ENCODE measurements around the gene ENDOV. TPM values are rescaled to one million over a fixed set of nuclear protein-coding genes. Genes with fewer than 3 reads are reported as not detected.

Gene ENDOV
- total RNA-seq, 1 experiment from 2014 or later: 45.6 TPM

GRCh38 chr17:80423536-80424225, 8.7 kb downstream of the ENDOV start:
- Histone ChIP-seq H3K27ac (ENCODE audit: low read depth, low read length) (no peak overlapping the region), H3K4me2 (ENCODE audit: low read length) (no peak overlapping the region), H4K20me1 (ENCODE audit: insufficient read depth) (no peaks in the 10 kb centered on the region), H3K9ac (ENCODE audit: low read length) (no peak overlapping the region), H3K9me2 (ENCODE audit: insufficient read depth) (no peaks in the 10 kb centered on the region), H3K36me3 (ENCODE audit: control insufficient read depth in 1 of 2, insufficient read depth in 2 of 2, low read length in 2 of 2) (no peaks in the 10 kb centered on the region), H3K79me2 (ENCODE audit: insufficient read depth, low read length) (no peaks in the 10 kb centered on the region), H3K4me1 (ENCODE audit: control insufficient read depth in 1 of 2, insufficient read depth in 2 of 2, low read length in 2 of 2) (no peaks in the 10 kb centered on the region), H3K4me3 (replicated peaks in 1 of 2; ENCODE audit: low read depth in 1 of 2, low read length in 2 of 2) (no peak overlapping the region), H2AFZ (ENCODE audit: low read depth, low read length, poor library complexity, severe bottlenecking) (no peak overlapping the region), H3K27me3 (ENCODE audit: insufficient read depth, low read length) (no peaks in the 10 kb centered on the region), H3K9me3 (ENCODE audit: control insufficient read depth in 1 of 2, insufficient read depth in 1 of 2, low read depth in 1 of 2, low read length in 2 of 2) (no peaks in the 10 kb centered on the region)
- DNase-seq (ENCODE audit: low read depth, low spot score) (no peak), ATAC-seq (no peak)
- intact Hi-C loops (cut with micrococcal nuclease): no loop called here
- ChIA-PET POLR2A (interaction anchor here (0.7 kb wide), 1 partner anchor 23 kb away, joined by 6 read pairs; no protein-coding TSS in a partner anchor), CTCF (interaction anchor here (1.1 to 2.1 kb wide), 3 partner anchors 476 to 565 kb away, joined by 3 to 5 read pairs (median 4); no protein-coding TSS in a partner anchor), RAD21 (ENCODE audit: low non-redundant PET in 1 of 2, low total read pairs in 2 of 2, uncharacterized antibody in 2 of 2, unreplicated experiment in 2 of 2) (no interaction called here)
- TF ChIP-seq MAX (IDR thresholded peaks at IDR 0.05) (no peak), CBX3 (IDR thresholded peaks at IDR 0.05; ENCODE audit: low read depth) (no peak), SIN3A (IDR thresholded peaks at IDR 0.05; ENCODE audit: low read depth) (no peak), REST (IDR thresholded peaks at IDR 0.05; ENCODE audit: low read depth) (no peak), ZFX (IDR thresholded peaks at IDR 0.05) (no peak), EZH2phosphoT487 (IDR thresholded peaks at IDR 0.05; ENCODE audit: borderline replicate concordance) (no peak), SRF (IDR thresholded peaks at IDR 0.05; ENCODE audit: low read depth) (no peak)
- TF ChIP-seq, protein P1, sequence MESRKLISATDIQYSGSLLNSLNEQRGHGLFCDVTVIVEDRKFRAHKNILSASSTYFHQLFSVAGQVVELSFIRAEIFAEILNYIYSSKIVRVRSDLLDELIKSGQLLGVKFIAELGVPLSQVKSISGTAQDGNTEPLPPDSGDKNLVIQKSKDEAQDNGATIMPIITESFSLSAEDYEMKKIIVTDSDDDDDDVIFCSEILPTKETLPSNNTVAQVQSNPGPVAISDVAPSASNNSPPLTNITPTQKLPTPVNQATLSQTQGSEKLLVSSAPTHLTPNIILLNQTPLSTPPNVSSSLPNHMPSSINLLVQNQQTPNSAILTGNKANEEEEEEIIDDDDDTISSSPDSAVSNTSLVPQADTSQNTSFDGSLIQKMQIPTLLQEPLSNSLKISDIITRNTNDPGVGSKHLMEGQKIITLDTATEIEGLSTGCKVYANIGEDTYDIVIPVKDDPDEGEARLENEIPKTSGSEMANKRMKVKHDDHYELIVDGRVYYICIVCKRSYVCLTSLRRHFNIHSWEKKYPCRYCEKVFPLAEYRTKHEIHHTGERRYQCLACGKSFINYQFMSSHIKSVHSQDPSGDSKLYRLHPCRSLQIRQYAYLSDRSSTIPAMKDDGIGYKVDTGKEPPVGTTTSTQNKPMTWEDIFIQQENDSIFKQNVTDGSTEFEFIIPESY (IDR thresholded peaks at IDR 0.05; ENCODE audit: extremely low read depth, insufficient replicate concordance, low read length): no peak
- no TSS peak for BruUV-seq (replicated peaks)

Measured in HCT116 (cell line).